ENCODE results near the gene FLAD1.

- TF ChIP-seq EP300 (IDR thresholded peaks at IDR 0.05) (no peak), POLR2A (IDR thresholded peaks at IDR 0.05) (no peak)
- TF ChIP-seq, protein P1, sequence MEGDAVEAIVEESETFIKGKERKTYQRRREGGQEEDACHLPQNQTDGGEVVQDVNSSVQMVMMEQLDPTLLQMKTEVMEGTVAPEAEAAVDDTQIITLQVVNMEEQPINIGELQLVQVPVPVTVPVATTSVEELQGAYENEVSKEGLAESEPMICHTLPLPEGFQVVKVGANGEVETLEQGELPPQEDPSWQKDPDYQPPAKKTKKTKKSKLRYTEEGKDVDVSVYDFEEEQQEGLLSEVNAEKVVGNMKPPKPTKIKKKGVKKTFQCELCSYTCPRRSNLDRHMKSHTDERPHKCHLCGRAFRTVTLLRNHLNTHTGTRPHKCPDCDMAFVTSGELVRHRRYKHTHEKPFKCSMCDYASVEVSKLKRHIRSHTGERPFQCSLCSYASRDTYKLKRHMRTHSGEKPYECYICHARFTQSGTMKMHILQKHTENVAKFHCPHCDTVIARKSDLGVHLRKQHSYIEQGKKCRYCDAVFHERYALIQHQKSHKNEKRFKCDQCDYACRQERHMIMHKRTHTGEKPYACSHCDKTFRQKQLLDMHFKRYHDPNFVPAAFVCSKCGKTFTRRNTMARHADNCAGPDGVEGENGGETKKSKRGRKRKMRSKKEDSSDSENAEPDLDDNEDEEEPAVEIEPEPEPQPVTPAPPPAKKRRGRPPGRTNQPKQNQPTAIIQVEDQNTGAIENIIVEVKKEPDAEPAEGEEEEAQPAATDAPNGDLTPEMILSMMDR (IDR thresholded peaks at IDR 0.05) = no peak
Observed at GRCh38 chr1:154941333-154942013, 41.7 kb upstream of the FLAD1 start.

Data from ovary (tissue), 3 donors.